ENCODE measurements around the gene GADD45B. TPM values are rescaled to one million over a fixed set of nuclear protein-coding genes. Genes with fewer than 3 reads are reported as not detected.

Gene GADD45B
- total RNA-seq, 1 experiment from 2014 or later: 16.2 TPM

DNA sequence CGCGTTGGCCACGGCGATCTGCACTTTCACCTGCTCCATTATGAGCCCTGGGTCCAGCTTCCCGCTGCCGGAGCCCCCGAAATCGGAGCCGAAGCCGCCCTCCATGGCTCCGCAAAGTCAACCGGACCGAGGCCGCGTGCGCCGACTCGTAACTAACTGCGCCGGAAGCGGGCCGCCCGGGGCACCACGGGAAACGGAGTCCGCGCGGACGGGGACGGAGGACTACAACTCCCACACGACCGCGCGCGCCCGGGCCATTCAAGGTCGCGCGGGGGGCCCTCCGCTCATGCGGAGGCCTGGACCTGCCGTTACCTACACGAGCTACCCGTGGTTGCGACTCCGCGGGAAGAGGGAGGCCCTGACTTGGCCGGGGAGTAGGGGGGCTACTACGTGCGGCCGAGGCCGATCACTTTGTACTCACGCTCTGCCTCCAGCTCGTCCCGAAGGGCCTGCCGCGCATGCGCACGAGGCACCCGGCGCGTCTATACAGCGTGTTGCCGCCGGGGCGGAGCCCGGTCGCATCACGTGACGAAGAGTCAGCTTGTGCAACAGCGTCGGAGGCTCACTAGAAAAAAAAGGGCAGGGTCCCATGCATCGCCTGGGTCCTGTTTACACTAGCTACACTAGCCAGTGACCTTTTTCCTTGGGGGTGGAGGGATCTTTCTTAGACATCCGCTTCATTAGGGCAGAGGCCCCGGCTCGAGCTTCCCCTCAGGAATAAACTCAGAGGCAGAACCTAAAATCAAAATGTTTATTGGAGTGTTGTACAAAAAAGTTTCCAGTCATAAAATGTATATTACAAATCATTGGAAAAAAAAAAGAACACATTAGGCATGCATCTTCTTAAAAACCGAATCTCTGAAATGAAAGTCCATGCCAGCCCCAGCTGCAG, 48.3 kb upstream of the GADD45B start, which contains the start of gene TIMM13:
TSS of gene TIMM13 (minus strand) at position 158 of the 892 bp plus-strand sequence. CDS start at position 105, 53 bp downstream.
- H2BK12ac ChIP-seq (ENCODE audit: insufficient read length, low read depth, low read length): no peak within 1 kb of the TSS
- H2BK5ac ChIP-seq (ENCODE audit: insufficient read length, low read length): peak within 1 kb of the TSS; percentile 89
- no peak within 1 kb of the TSS for H3K23ac ChIP-seq (ENCODE audit: insufficient read length, low read depth, low read length)
- peak; percentile 98 for DNase-seq
- TF ChIP-seq, protein P1, sequence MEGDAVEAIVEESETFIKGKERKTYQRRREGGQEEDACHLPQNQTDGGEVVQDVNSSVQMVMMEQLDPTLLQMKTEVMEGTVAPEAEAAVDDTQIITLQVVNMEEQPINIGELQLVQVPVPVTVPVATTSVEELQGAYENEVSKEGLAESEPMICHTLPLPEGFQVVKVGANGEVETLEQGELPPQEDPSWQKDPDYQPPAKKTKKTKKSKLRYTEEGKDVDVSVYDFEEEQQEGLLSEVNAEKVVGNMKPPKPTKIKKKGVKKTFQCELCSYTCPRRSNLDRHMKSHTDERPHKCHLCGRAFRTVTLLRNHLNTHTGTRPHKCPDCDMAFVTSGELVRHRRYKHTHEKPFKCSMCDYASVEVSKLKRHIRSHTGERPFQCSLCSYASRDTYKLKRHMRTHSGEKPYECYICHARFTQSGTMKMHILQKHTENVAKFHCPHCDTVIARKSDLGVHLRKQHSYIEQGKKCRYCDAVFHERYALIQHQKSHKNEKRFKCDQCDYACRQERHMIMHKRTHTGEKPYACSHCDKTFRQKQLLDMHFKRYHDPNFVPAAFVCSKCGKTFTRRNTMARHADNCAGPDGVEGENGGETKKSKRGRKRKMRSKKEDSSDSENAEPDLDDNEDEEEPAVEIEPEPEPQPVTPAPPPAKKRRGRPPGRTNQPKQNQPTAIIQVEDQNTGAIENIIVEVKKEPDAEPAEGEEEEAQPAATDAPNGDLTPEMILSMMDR (conservative IDR thresholded peaks at IDR 0.05): no peak
- peak within 1 kb of the TSS; percentile 100 for H3K18ac ChIP-seq (ENCODE audit: insufficient read length, low read depth, low read length)
- peak within 1 kb of the TSS; percentile 83 for H2BK120ac ChIP-seq (ENCODE audit: low read depth, low read length, poor library complexity, severe bottlenecking)
- H3K27ac Mint-ChIP-seq: peak within 1 kb of the TSS; percentile 98 to 99 (median 99)
- H3K36me3 Mint-ChIP-seq (ENCODE audit: insufficient read depth in 1 of 3, low read depth in 3 of 3): peaks cover 6 to 34% (median 33%) of the 10 kb centered on the region in 3 experiments; a peak in 6 of 7 replicates
- H3K27me3 ChIP-seq (ENCODE audit: insufficient read depth, low read length): no peaks in the 10 kb centered on the region
- H2AFZ ChIP-seq (ENCODE audit: low read length): no peak within 1 kb of the TSS
- H4K5ac ChIP-seq (ENCODE audit: insufficient read length, low read depth, low read length): peak within 1 kb of the TSS; percentile 45
- WGBS (ENCODE audit: extremely low coverage, insufficient read length, low lambda C conversion rate): no CpG with 5 or more reads among the region's 77 CpGs
- no peaks in the 10 kb centered on the region; the same call in 1 of the 2 replicates for H3K4me1 ChIP-seq (ENCODE audit: insufficient read depth, low read length)
- no peaks in the 10 kb centered on the region for H3K9me3 Mint-ChIP-seq
- peak within 1 kb of the TSS; percentile 21 for H3K27ac ChIP-seq (ENCODE audit: insufficient read length, low read depth, low read length)
- H3K4me2 ChIP-seq (ENCODE audit: insufficient read depth, insufficient read length, low read length): peak within 1 kb of the TSS; percentile 60
- H3K27me3 Mint-ChIP-seq (ENCODE audit: low read depth): peaks cover 2% of the 10 kb centered on the region; the same call in 1 of the 2 replicates
- no peak within 1 kb of the TSS for H2BK15ac ChIP-seq (ENCODE audit: low read depth, low read length)
- no peaks in the 10 kb centered on the region for H4K20me1 ChIP-seq (ENCODE audit: control insufficient read depth, insufficient read depth, insufficient read length)
- no peak within 1 kb of the TSS for H2AK5ac ChIP-seq (ENCODE audit: insufficient read length, low read length)
- H3T11ph ChIP-seq (ENCODE audit: low read length): peak within 1 kb of the TSS; percentile 69
- no peaks in the 10 kb centered on the region for H3K9me3 ChIP-seq (ENCODE audit: control insufficient read depth, low read depth, low read length)
- peak within 1 kb of the TSS; percentile 80 for H4K91ac ChIP-seq (ENCODE audit: insufficient read length, low read depth, low read length)
- H3K14ac ChIP-seq (ENCODE audit: insufficient read depth, low read length): peak within 1 kb of the TSS; percentile 99
- no peaks in the 10 kb centered on the region for H3K79me1 ChIP-seq (ENCODE audit: insufficient read depth, low read depth, low read length, poor library complexity, severe bottlenecking)
- H3K4me3 Mint-ChIP-seq: peak within 1 kb of the TSS; percentile 91 to 93
- no peak within 1 kb of the TSS for H2BK20ac ChIP-seq (ENCODE audit: low read depth, low read length, poor library complexity, severe bottlenecking)
- peak within 1 kb of the TSS; percentile 95 for H3K9ac ChIP-seq (ENCODE audit: extremely low read depth, insufficient read length, low read length)
- peaks cover 16 to 26% of the 10 kb centered on the region in 2 experiments for H3K4me1 Mint-ChIP-seq
- H3K4ac ChIP-seq (ENCODE audit: low read depth, low read length): peak within 1 kb of the TSS; percentile 82; the same call in 1 of the 2 replicates
- peaks cover 9% of the 10 kb centered on the region for H3K23me2 ChIP-seq (ENCODE audit: insufficient read length, low read depth, low read length, poor library complexity, severe bottlenecking)
- peaks cover 2% of the 10 kb centered on the region; the same call in 1 of the 2 replicates for H3K79me2 ChIP-seq (ENCODE audit: insufficient read depth, low read length)
- H4K8ac ChIP-seq (replicated peaks; ENCODE audit: insufficient read length, low read depth, low read length): no peak within 1 kb of the TSS
- no peak within 1 kb of the TSS for H3K56ac ChIP-seq (ENCODE audit: insufficient read length, low read depth, low read length)

Data from H9 (cell line).